ENCODE results near the gene MYB.

Gene MYB

GRCh38 chr6:135266675-135267074 lies 85.6 kb downstream of the MYB start:
- DNase-seq (ENCODE audit: extremely low spot score), result no peak
- TF ChIP-seq, protein P1, sequence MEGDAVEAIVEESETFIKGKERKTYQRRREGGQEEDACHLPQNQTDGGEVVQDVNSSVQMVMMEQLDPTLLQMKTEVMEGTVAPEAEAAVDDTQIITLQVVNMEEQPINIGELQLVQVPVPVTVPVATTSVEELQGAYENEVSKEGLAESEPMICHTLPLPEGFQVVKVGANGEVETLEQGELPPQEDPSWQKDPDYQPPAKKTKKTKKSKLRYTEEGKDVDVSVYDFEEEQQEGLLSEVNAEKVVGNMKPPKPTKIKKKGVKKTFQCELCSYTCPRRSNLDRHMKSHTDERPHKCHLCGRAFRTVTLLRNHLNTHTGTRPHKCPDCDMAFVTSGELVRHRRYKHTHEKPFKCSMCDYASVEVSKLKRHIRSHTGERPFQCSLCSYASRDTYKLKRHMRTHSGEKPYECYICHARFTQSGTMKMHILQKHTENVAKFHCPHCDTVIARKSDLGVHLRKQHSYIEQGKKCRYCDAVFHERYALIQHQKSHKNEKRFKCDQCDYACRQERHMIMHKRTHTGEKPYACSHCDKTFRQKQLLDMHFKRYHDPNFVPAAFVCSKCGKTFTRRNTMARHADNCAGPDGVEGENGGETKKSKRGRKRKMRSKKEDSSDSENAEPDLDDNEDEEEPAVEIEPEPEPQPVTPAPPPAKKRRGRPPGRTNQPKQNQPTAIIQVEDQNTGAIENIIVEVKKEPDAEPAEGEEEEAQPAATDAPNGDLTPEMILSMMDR (IDR thresholded peaks at IDR 0.05; ENCODE audit: control extremely low read depth, extremely low read depth, low read depth, missing control alignments), result no peak
- CTCF ChIA-PET, result interaction anchor here (1.3 to 4.3 kb wide), 4 partner anchors 9 to 21 kb away, joined by 3 to 31 read pairs (median 4); no protein-coding TSS in a partner anchor
- POLR2A ChIA-PET, result no interaction called here

DNA sequence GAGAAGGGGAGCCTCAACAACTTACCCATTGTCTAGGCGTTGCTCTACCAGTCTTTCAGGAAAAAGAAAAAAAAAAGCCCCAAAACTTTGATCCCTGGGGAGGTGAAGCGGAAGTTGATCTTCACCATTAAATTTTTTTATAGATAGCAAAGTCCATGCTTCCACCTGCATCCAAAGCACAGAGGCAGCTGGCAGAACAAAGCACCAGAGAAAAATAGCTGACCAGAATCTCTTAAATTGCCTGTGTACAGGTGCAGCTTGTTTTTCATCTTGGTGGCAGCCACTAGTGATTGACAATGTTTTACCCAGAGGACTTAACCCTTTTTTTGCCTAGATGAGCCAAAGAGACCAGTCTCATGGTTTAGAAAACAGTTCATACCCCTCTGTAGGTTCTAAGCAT lies 86.0 kb downstream of the MYB start:
- POLR2A ChIA-PET, result no interaction called here
- DNase-seq (ENCODE audit: extremely low spot score), result no peak
- TF ChIP-seq, protein P1 (IDR thresholded peaks at IDR 0.05; ENCODE audit: control extremely low read depth, extremely low read depth, low read depth, missing control alignments), result no peak
- CTCF ChIA-PET, result interaction anchor here (1.3 to 4.3 kb wide), 4 partner anchors 9 to 20 kb away, joined by 3 to 31 read pairs (median 4); no protein-coding TSS in a partner anchor

GRCh38 chr6:135268263-135268662 lies 87.2 kb downstream of the MYB start:
- ChIA-PET POLR2A (interaction anchor here (0.6 kb wide), 2 partner anchors 129 to 1217 kb away, joined by 3 to 9 read pairs; no protein-coding TSS in a partner anchor), CTCF (interaction anchor here (1.1 to 4.3 kb wide), 7 partner anchors 10 to 67 kb away, joined by 3 to 31 read pairs (median 4); no protein-coding TSS in a partner anchor)
- no peak for DNase-seq (ENCODE audit: extremely low spot score)
- TF ChIP-seq, protein P1 (IDR thresholded peaks at IDR 0.05; ENCODE audit: control extremely low read depth, extremely low read depth, low read depth, missing control alignments), result no peak

- peak; percentile 24 for DNase-seq (ENCODE audit: extremely low spot score)
- CTCF ChIA-PET, result interaction anchor here (1.1 to 4.3 kb wide), 7 partner anchors 11 to 67 kb away, joined by 3 to 31 read pairs (median 4); no protein-coding TSS in a partner anchor
- POLR2A ChIA-PET, result interaction anchor here (0.6 kb wide), 1 partner anchor 129 kb away, joined by 9 read pairs; no protein-coding TSS in a partner anchor
- TF ChIP-seq, protein P1 (IDR thresholded peaks at IDR 0.05; ENCODE audit: control extremely low read depth, extremely low read depth, low read depth, missing control alignments), result no peak
These were observed 87.6 kb downstream of the MYB start for GRCh38 chr6:135268740-135269139.

Data from GM10248 (cell line).